ENCODE measurements around the gene DHRS7C.

GRCh38 chr17:9813166-9813565 lies 21.8 kb upstream of the DHRS7C start:
- TF ChIP-seq POLR2A (IDR thresholded peaks at IDR 0.05; ENCODE audit: low read length) = no peak
- no peak for TF ChIP-seq GATA1 (IDR thresholded peaks at IDR 0.05; ENCODE audit: low read depth, low read length)

All from erythroblast (primary cell).